ENCODE data around the gene ZBBX. TPM values are rescaled to one million over a fixed set of nuclear protein-coding genes. Genes with fewer than 3 reads are reported as not detected.

ZBBX gene
- total and polyA plus RNA-seq, 2 of the 4 experiments (the other 2 are of a cell fraction): not detected

DNA sequence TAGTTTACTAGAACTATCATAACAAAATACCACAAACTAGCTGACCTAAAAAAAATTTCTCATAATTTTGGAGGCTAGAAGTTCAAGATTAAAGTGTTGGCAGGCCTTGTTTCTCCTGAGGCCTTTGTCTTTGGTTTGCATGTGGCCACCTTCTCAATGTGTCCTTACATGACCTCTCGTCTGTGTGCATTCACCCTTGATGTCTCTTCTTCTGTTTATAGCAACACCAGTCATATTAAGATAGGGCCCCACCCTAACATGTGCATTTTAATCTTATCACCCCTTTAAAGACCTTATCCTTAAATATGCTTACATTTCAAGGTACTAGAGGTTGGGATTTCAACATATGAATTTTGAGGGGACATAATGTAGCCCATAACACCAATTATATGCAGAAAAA, 177.0 kb downstream of the ZBBX start:
- WGBS, 2 experiments (ENCODE audit: extremely low coverage in 2 of 2, insufficient read length in 1 of 2): no CpG with 5 or more reads among the region's 1 CpG
- Histone ChIP-seq H2BK20ac (ENCODE audit: low read depth, low read length) (no peak overlapping the region), H3K4me2 (ENCODE audit: low read depth, low read length) (no peak overlapping the region), H4K5ac (ENCODE audit: low read depth, low read length) (no peak overlapping the region), H4K20me1 (ENCODE audit: insufficient read depth, low read length) (no peaks in the 10 kb centered on the region), H2AFZ (replicated peaks; ENCODE audit: low read length, poor library complexity) (no peak overlapping the region), H2BK15ac (ENCODE audit: low read depth, low read length) (no peak overlapping the region), H3K4ac (ENCODE audit: low read depth, low read length) (no peak overlapping the region), H4K91ac (ENCODE audit: insufficient read depth, low read depth, low read length) (no peak overlapping the region), H2BK120ac (ENCODE audit: low read depth, low read length) (no peak overlapping the region), H3K4me1 (ENCODE audit: control insufficient read depth, insufficient read depth, low read length) (no peaks in the 10 kb centered on the region), H3K36me3 (ENCODE audit: control insufficient read depth, insufficient read depth, low read length) (no peaks in the 10 kb centered on the region), H2BK5ac (ENCODE audit: low read depth, low read length, poor library complexity, severe bottlenecking) (no peak overlapping the region), H4K8ac (ENCODE audit: low read depth in 2 of 2, low read length in 2 of 2) (no peak overlapping the region), H3K9me3 (ENCODE audit: control insufficient read depth, insufficient read depth, low read length) (peaks cover 3% of the 10 kb centered on the region), H3K27me3 (ENCODE audit: control insufficient read depth, insufficient read depth, low read length) (no peaks in the 10 kb centered on the region), H3K79me1 (ENCODE audit: low read depth in 1 of 2, low read length in 2 of 2) (no peaks in the 10 kb centered on the region), H3K9ac (ENCODE audit: low read depth, low read length) (no peak overlapping the region), H3K14ac (replicated peaks; ENCODE audit: low read depth, low read length) (no peak overlapping the region), H3K23ac (ENCODE audit: low read depth, low read length) (no peak overlapping the region), H2AK9ac (replicated peaks; ENCODE audit: low read depth, low read length, poor library complexity) (no peak overlapping the region), H3K9me1 (ENCODE audit: insufficient read depth, low read length) (no peaks in the 10 kb centered on the region), H3K4me3 (ENCODE audit: insufficient read depth, low read depth, low read length) (no peak overlapping the region), H3K18ac (ENCODE audit: low read depth, low read length) (no peak overlapping the region), H3K56ac (ENCODE audit: extremely low read depth, insufficient read depth, low read length) (no peak overlapping the region), H2AK5ac (ENCODE audit: low read depth, low read length) (no peak overlapping the region), H3K27ac (ENCODE audit: insufficient read depth, low read length) (no peak overlapping the region)
- BruUV-seq (replicated peaks): no TSS peak
- in situ Hi-C loops (cut with MboI; ENCODE audit: low sequenced_read_pairs): no loop called here
- dilution Hi-C loops (cut with HindIII; ENCODE audit: low sequenced_read_pairs, unreplicated experiment): no loop called here
- POLR2A ChIA-PET (ENCODE audit: unreplicated experiment): no interaction called here
- no peak for ATAC-seq (ENCODE audit: low read depth)
- no peak for TF ChIP-seq NFE2L2 (IDR thresholded peaks at IDR 0.05; ENCODE audit: low read depth, low read length)
- TF ChIP-seq, protein P1, sequence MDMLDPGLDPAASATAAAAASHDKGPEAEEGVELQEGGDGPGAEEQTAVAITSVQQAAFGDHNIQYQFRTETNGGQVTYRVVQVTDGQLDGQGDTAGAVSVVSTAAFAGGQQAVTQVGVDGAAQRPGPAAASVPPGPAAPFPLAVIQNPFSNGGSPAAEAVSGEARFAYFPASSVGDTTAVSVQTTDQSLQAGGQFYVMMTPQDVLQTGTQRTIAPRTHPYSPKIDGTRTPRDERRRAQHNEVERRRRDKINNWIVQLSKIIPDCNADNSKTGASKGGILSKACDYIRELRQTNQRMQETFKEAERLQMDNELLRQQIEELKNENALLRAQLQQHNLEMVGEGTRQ (IDR thresholded peaks at IDR 0.05; ENCODE audit: low read depth, low read length): no peak
- TF ChIP-seq CEBPB (IDR thresholded peaks at IDR 0.05; ENCODE audit: low read depth, low read length): no peak
- no peak for TF ChIP-seq MAZ (IDR thresholded peaks at IDR 0.05; ENCODE audit: borderline replicate concordance, low read depth, low read length)
- no peak for TF ChIP-seq RAD21 (IDR thresholded peaks at IDR 0.05; ENCODE audit: low read length)
- TF ChIP-seq POLR2A (IDR thresholded peaks at IDR 0.05; ENCODE audit: low read depth, low read length): no peak
- TF ChIP-seq CTCF (conservative IDR thresholded peaks at IDR 0.05; ENCODE audit: low read depth, low read length): no peak
- no peak for TF ChIP-seq RFX5 (IDR thresholded peaks at IDR 0.05; ENCODE audit: low read depth, low read length)
- CTCF ChIA-PET: no interaction called here
- intact Hi-C loops (cut with micrococcal nuclease): no loop called here
- no peak for DNase-seq
